ENCODE measurements around the gene EPB41L3.

EPB41L3 gene

DNA sequence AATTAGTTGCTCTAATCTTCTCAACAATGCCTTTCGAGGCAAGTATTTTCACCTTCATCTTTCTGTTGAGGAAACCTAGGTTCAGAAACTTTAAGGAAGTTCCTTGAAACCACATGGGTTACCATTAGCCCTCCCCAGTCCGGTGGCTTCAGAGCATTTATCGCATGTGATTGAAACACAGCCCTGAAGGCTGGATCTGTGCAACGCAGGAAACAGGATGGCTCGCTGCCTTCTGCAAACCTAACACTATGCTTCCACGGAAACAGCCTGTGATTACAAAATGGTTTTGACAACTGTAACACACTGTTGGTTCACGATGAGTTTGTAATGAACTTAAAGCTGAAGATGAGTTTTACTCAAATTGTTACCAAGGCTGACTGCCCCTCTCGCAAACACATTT, 68.5 kb downstream of the EPB41L3 start:
- Histone ChIP-seq H3K4me1 (ENCODE audit: control insufficient read depth, insufficient read depth, low read length) (peaks cover 30% of the 10 kb centered on the region), H3K36me3 (ENCODE audit: control insufficient read depth in 2 of 2, insufficient read depth in 1 of 2, low read length in 2 of 2) (peaks cover 4 to 17% of the 10 kb centered on the region in 2 experiments; a peak in 1 of 3 replicates), H3K4me3 (ENCODE audit: low read depth, low read length) (no peak overlapping the region), H3K27ac (ENCODE audit: extremely low read depth, low read depth, low read length) (no peak overlapping the region), H3K9me3 (ENCODE audit: control insufficient read depth, insufficient read depth, low read depth, low read length) (no peaks in the 10 kb centered on the region)
- TF ChIP-seq ZNF23 (tag by site-specific recombination; IDR thresholded peaks at IDR 0.05; ENCODE audit: borderline replicate concordance) (no peak), SCRT1 (tag by site-specific recombination; IDR thresholded peaks at IDR 0.05; ENCODE audit: borderline replicate concordance) (no peak), ZNF24 (tag by site-specific recombination; IDR thresholded peaks at IDR 0.05) (no peak), ZBTB8A (tag by site-specific recombination; IDR thresholded peaks at IDR 0.05) (no peak), BCL11A (tag by site-specific recombination; IDR thresholded peaks at IDR 0.05; ENCODE audit: low read depth) (no peak), ZNF791 (tag by site-specific recombination; IDR thresholded peaks at IDR 0.05) (no peak), ZFP37 (tag by site-specific recombination; IDR thresholded peaks at IDR 0.05) (no peak), ZNF623 (tag by site-specific recombination; IDR thresholded peaks at IDR 0.05) (no peak), IKZF3 (tag by site-specific recombination; IDR thresholded peaks at IDR 0.05) (no peak), ZNF132 (tag by site-specific recombination; IDR thresholded peaks at IDR 0.05; ENCODE audit: borderline replicate concordance) (no peak), ZNF561 (tag by site-specific recombination; IDR thresholded peaks at IDR 0.05; ENCODE audit: borderline replicate concordance) (no peak), ZNF837 (tag by site-specific recombination; IDR thresholded peaks at IDR 0.05) (no peak), ZNF560 (tag by site-specific recombination; IDR thresholded peaks at IDR 0.05; ENCODE audit: borderline replicate concordance) (no peak), ZNF610 (tag by site-specific recombination; IDR thresholded peaks at IDR 0.05; ENCODE audit: borderline replicate concordance) (no peak), GLIS2 (tag by site-specific recombination; IDR thresholded peaks at IDR 0.05) (no peak), OVOL3 (tag by site-specific recombination; IDR thresholded peaks at IDR 0.05) (no peak)
- TF ChIP-seq, protein P1, sequence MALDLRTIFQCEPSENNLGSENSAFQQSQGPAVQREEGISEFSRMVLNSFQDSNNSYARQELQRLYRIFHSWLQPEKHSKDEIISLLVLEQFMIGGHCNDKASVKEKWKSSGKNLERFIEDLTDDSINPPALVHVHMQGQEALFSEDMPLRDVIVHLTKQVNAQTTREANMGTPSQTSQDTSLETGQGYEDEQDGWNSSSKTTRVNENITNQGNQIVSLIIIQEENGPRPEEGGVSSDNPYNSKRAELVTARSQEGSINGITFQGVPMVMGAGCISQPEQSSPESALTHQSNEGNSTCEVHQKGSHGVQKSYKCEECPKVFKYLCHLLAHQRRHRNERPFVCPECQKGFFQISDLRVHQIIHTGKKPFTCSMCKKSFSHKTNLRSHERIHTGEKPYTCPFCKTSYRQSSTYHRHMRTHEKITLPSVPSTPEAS (tag by site-specific recombination; IDR thresholded peaks at IDR 0.05): no peak
- ChIA-PET CTCF (interaction anchor here (0.7 kb wide), 1 partner anchor 18 kb away, joined by 3 read pairs; no protein-coding TSS in a partner anchor), POLR2A (no interaction called here)

DNA sequence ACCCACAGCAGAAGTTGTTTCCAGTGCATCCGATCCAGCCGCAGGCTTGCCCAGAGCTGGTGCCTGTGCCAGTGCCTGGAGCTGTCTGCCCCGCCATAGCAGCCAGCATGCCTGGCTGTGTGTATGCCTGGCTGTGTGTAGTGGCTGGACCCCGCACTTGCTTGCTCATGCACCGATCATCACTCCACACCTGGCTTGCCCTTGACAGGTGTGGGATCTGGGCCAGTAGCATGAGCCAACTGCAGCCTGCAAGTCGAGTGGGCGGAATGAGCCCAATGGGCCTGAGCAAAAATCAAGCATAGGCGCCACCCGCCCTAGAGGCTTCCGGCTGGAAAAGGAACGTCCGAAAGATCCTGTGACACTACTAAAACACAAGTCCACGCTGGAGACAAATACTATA, 74.5 kb downstream of the EPB41L3 start:
- Histone ChIP-seq H3K36me3 (ENCODE audit: control insufficient read depth in 2 of 2, insufficient read depth in 1 of 2, low read length in 2 of 2) (peaks cover 0 to 3% of the 10 kb centered on the region in 2 experiments; a peak in 1 of 3 replicates), H3K27ac (ENCODE audit: extremely low read depth, low read depth, low read length) (no peak overlapping the region), H3K9me3 (ENCODE audit: control insufficient read depth, insufficient read depth, low read depth, low read length) (no peaks in the 10 kb centered on the region), H3K4me3 (ENCODE audit: low read depth, low read length) (no peak overlapping the region), H3K4me1 (ENCODE audit: control insufficient read depth, insufficient read depth, low read length) (peaks cover 6% of the 10 kb centered on the region; the same call in 1 of the 2 replicates)
- TF ChIP-seq ZNF391 (tag by site-specific recombination; IDR thresholded peaks at IDR 0.05; ENCODE audit: borderline replicate concordance, low read depth): no peak
- TF ChIP-seq ZIC2 (tag by site-specific recombination; IDR thresholded peaks at IDR 0.05): no peak
- TF ChIP-seq SETDB1 (IDR thresholded peaks at IDR 0.05; ENCODE audit: insufficient read length, low read length): no peak
- no peak for TF ChIP-seq ZNF146 (tag by site-specific recombination; IDR thresholded peaks at IDR 0.05)
- TF ChIP-seq GLI4 (tag by site-specific recombination; IDR thresholded peaks at IDR 0.05): no peak
- no peak for TF ChIP-seq TSHZ1 (tag by site-specific recombination; IDR thresholded peaks at IDR 0.05; ENCODE audit: borderline replicate concordance)
- TF ChIP-seq ZNF221 (tag by site-specific recombination; IDR thresholded peaks at IDR 0.05; ENCODE audit: borderline replicate concordance): no peak
- no peak for TF ChIP-seq MEIS1 (CRISPR knock-in tag; IDR thresholded peaks at IDR 0.05; ENCODE audit: borderline replicate concordance)
- TF ChIP-seq ZNF433 (tag by site-specific recombination; IDR thresholded peaks at IDR 0.05; ENCODE audit: low read depth): no peak
- TF ChIP-seq KLF10 (tag by site-specific recombination; IDR thresholded peaks at IDR 0.05): no peak
- TF ChIP-seq ZNF335 (tag by site-specific recombination; conservative IDR thresholded peaks at IDR 0.05): no peak
- ChIA-PET CTCF (no interaction called here), POLR2A (no interaction called here)
